HG03469 (cell line): ENCODE data around the gene MOCOS.
"Not testable (repeated sequence)": the region's sequence is repeated elsewhere in the genome, so short reads cannot be mapped to it uniquely, and the experiment has no call there.

ENCODE experiments used
- ATAC-seq: cut with Tn5 transposase; IDR thresholded peaks from one replicate; pipeline ENCODE4 v1.9.1; 2021; ENCODE audit warnings: mild to moderate bottlenecking, moderate library complexity, moderate number of reproducible peaks; ENCODE audit not compliant: unreplicated experiment

MOCOS gene

GRCh38 chr18:36187193-36187825, at the start of gene MOCOS:
TSS of gene MOCOS (plus strand) at chr18:36187497. CDS start at chr18:36187540, 43 bp downstream.
- ATAC-seq = no peak

- ATAC-seq = no peak
Measured at GRCh38 chr18:36139245-36139644, 48.1 kb upstream of the MOCOS start.

GRCh38 chr18:36141576-36141975, 45.7 kb upstream of the MOCOS start:
- no peak for ATAC-seq

GRCh38 chr18:36142751-36143150, 44.5 kb upstream of the MOCOS start:
- ATAC-seq = no peak

GRCh38 chr18:36143391-36143790, 43.9 kb upstream of the MOCOS start:
- no peak for ATAC-seq

- peak; percentile 86 for ATAC-seq
Measured at GRCh38 chr18:36149514-36150289, 37.6 kb upstream of the MOCOS start.

- no peak for ATAC-seq
Measured at GRCh38 chr18:36152781-36153180, 34.5 kb upstream of the MOCOS start.

GRCh38 chr18:36153203-36153602, 34.1 kb upstream of the MOCOS start:
- no peak for ATAC-seq

- ATAC-seq = no peak
Measured at GRCh38 chr18:36153771-36154170, 33.5 kb upstream of the MOCOS start.

GRCh38 chr18:36155851-36156757, 31.2 kb upstream of the MOCOS start:
- no peak for ATAC-seq

GRCh38 chr18:36157441-36157840, 29.9 kb upstream of the MOCOS start:
- no peak for ATAC-seq

GRCh38 chr18:36158266-36158867, 28.9 kb upstream of the MOCOS start:
- ATAC-seq = no peak

- no peak for ATAC-seq
Measured at GRCh38 chr18:36160959-36161371, 26.3 kb upstream of the MOCOS start.

- no peak for ATAC-seq
Measured at GRCh38 chr18:36162981-36163380, 24.3 kb upstream of the MOCOS start.

- ATAC-seq = no peak
Measured at GRCh38 chr18:36167692-36168218, 19.5 kb upstream of the MOCOS start.

- not testable (repeated sequence) for ATAC-seq
Measured at GRCh38 chr18:36168296-36168695, 19.0 kb upstream of the MOCOS start.

- ATAC-seq = no peak
Measured at GRCh38 chr18:36169938-36170337, 17.4 kb upstream of the MOCOS start.

- no peak for ATAC-seq
Measured at GRCh38 chr18:36175481-36175880, 11.8 kb upstream of the MOCOS start.

- no peak for ATAC-seq
Measured at GRCh38 chr18:36176177-36176584, 11.1 kb upstream of the MOCOS start.

GRCh38 chr18:36176711-36177110, 10.6 kb upstream of the MOCOS start:
- ATAC-seq = no peak

GRCh38 chr18:36177913-36178312, 9.4 kb upstream of the MOCOS start:
- no peak for ATAC-seq
